Measurements from ENCODE around the gene LPP. TPM values are rescaled to one million over a fixed set of nuclear protein-coding genes. Genes with fewer than 3 reads are reported as not detected.

LPP gene
- total RNA-seq, 1 donor from 2014 or later: 93.9 TPM

- no peak for TF ChIP-seq CTCF (conservative IDR thresholded peaks at IDR 0.05; ENCODE audit: low read depth, low read length)
- DNase-seq (ENCODE audit: low read depth): no peak
- H3K4me3 ChIP-seq (ENCODE audit: low read depth, low read length): no peak overlapping the region
These were observed 87.1 kb downstream of the LPP start for GRCh38 chr3:188241072-188241471.

- TF ChIP-seq CTCF (conservative IDR thresholded peaks at IDR 0.05; ENCODE audit: low read depth, low read length): no peak
These were observed 87.9 kb downstream of the LPP start for GRCh38 chr3:188241883-188242282.

GRCh38 chr3:188242436-188243123, 88.6 kb downstream of the LPP start:
- TF ChIP-seq CTCF (conservative IDR thresholded peaks at IDR 0.05; ENCODE audit: low read depth, low read length): no peak
- no peak for DNase-seq (ENCODE audit: low read depth)
- H3K4me3 ChIP-seq (ENCODE audit: low read depth, low read length): no peak overlapping the region

More at GRCh38 chr3:188241883-188242282, 87.9 kb downstream of the LPP start:
- DNase-seq (ENCODE audit: low read depth): no peak
- H3K4me3 ChIP-seq (ENCODE audit: low read depth, low read length): no peak overlapping the region

GRCh38 chr3:188243124-188243795, 89.3 kb downstream of the LPP start:
- no peak for DNase-seq (ENCODE audit: low read depth)
- no peak overlapping the region for H3K4me3 ChIP-seq (ENCODE audit: low read depth, low read length)
- no peak for TF ChIP-seq CTCF (conservative IDR thresholded peaks at IDR 0.05; ENCODE audit: low read depth, low read length)

- no peak for DNase-seq (ENCODE audit: low read depth)
- no peak for TF ChIP-seq CTCF (conservative IDR thresholded peaks at IDR 0.05; ENCODE audit: low read depth, low read length)
- H3K4me3 ChIP-seq (ENCODE audit: low read depth, low read length): no peak overlapping the region
These were observed 90.5 kb downstream of the LPP start for GRCh38 chr3:188244395-188244861.

GRCh38 chr3:188246905-188247304, 92.9 kb downstream of the LPP start:
- no peak overlapping the region for H3K4me3 ChIP-seq (ENCODE audit: low read depth, low read length)
- TF ChIP-seq CTCF (conservative IDR thresholded peaks at IDR 0.05; ENCODE audit: low read depth, low read length): no peak

More at GRCh38 chr3:188246905-188247304, 92.9 kb downstream of the LPP start:
- DNase-seq (ENCODE audit: low read depth): no peak
